ENCODE data around the gene LUZP1. TPM values are rescaled to one million over a fixed set of nuclear protein-coding genes. Genes with fewer than 3 reads are reported as not detected.

Gene LUZP1
- total and polyA plus RNA-seq, 2 experiments from 2014 or later = 45.7 to 152 TPM

DNA sequence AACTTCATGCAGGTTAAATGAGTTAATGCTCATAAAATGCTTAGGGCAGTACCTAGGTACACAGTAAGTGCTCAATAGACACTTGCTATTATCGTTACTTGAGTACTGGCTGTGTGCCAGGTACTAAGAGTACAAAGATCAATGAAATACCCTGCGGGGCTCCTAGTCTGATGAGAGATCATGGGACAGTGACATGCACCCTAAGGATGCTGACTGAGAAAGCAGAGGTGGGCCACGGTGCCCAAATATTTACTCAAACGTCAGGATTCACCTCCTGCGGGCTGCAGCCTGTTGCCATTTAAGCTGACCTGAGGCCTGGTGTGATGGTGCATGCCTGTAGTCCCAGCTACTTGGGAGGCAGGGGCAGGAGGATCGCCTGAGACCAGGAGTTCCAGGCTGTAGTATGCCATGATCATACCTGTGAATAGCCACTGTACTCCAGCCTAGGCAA, 19.8 kb upstream of the LUZP1 start:
- no peak overlapping the region for H3K27ac ChIP-seq (ENCODE audit: low read depth)
- H2AFZ ChIP-seq = no peak overlapping the region
- H4K20me1 ChIP-seq (replicated peaks; ENCODE audit: insufficient read depth) = no peaks in the 10 kb centered on the region
- no peak for DNase-seq (ENCODE audit: low spot score)
- H3K4me1 Mint-ChIP-seq = no peaks in the 10 kb centered on the region; the same call in 2 of the 3 replicates
- H3F3A ChIP-seq (replicated peaks; ENCODE audit: low read depth) = no peaks in the 10 kb centered on the region
- peaks cover 6% of the 10 kb centered on the region; the same call in 1 of the 3 replicates for H3K36me3 Mint-ChIP-seq (ENCODE audit: low read depth)
- no peak overlapping the region for H3K4me3 Mint-ChIP-seq
- H3K9me2 ChIP-seq (ENCODE audit: insufficient read depth) = no peaks in the 10 kb centered on the region
- H3K36me3 ChIP-seq (ENCODE audit: insufficient read depth) = no peaks in the 10 kb centered on the region
- ATAC-seq = no peak
- H3K4me2 ChIP-seq = no peak overlapping the region
- H3K27me3 ChIP-seq (ENCODE audit: insufficient read depth) = no peaks in the 10 kb centered on the region
- H3K4me1 ChIP-seq (ENCODE audit: insufficient read depth) = no peaks in the 10 kb centered on the region
- TF ChIP-seq, protein P1, sequence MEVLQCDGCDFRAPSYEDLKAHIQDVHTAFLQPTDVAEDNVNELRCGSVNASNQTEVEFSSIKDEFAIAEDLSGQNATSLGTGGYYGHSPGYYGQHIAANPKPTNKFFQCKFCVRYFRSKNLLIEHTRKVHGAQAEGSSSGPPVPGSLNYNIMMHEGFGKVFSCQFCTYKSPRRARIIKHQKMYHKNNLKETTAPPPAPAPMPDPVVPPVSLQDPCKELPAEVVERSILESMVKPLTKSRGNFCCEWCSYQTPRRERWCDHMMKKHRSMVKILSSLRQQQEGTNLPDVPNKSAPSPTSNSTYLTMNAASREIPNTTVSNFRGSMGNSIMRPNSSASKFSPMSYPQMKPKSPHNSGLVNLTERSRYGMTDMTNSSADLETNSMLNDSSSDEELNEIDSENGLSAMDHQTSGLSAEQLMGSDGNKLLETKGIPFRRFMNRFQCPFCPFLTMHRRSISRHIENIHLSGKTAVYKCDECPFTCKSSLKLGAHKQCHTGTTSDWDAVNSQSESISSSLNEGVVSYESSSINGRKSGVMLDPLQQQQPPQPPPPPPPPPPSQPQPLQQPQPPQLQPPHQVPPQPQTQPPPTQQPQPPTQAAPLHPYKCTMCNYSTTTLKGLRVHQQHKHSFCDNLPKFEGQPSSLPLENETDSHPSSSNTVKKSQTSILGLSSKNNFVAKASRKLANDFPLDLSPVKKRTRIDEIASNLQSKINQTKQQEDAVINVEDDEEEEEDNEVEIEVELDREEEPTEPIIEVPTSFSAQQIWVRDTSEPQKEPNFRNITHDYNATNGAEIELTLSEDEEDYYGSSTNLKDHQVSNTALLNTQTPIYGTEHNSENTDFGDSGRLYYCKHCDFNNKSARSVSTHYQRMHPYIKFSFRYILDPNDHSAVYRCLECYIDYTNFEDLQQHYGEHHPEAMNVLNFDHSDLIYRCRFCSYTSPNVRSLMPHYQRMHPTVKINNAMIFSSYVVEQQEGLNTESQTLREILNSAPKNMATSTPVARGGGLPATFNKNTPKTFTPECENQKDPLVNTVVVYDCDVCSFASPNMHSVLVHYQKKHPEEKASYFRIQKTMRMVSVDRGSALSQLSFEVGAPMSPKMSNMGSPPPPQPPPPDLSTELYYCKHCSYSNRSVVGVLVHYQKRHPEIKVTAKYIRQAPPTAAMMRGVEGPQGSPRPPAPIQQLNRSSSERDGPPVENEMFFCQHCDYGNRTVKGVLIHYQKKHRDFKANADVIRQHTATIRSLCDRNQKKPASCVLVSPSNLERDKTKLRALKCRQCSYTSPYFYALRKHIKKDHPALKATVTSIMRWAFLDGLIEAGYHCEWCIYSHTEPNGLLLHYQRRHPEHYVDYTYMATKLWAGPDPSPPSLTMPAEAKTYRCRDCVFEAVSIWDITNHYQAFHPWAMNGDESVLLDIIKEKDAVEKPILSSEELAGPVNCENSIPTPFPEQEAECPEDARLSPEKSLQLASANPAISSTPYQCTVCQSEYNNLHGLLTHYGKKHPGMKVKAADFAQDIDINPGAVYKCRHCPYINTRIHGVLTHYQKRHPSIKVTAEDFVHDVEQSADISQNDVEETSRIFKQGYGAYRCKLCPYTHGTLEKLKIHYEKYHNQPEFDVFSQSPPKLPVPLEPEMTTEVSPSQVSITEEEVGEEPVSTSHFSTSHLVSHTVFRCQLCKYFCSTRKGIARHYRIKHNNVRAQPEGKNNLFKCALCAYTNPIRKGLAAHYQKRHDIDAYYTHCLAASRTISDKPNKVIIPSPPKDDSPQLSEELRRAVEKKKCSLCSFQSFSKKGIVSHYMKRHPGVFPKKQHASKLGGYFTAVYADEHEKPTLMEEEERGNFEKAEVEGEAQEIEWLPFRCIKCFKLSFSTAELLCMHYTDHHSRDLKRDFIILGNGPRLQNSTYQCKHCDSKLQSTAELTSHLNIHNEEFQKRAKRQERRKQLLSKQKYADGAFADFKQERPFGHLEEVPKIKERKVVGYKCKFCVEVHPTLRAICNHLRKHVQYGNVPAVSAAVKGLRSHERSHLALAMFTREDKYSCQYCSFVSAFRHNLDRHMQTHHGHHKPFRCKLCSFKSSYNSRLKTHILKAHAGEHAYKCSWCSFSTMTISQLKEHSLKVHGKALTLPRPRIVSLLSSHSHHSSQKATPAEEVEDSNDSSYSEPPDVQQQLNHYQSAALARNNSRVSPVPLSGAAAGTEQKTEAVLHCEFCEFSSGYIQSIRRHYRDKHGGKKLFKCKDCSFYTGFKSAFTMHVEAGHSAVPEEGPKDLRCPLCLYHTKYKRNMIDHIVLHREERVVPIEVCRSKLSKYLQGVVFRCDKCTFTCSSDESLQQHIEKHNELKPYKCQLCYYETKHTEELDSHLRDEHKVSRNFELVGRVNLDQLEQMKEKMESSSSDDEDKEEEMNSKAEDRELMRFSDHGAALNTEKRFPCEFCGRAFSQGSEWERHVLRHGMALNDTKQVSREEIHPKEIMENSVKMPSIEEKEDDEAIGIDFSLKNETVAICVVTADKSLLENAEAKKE (CRISPR knock-in tag; IDR thresholded peaks at IDR 0.05) = no peak
- TF ChIP-seq EZH2 (IDR thresholded peaks at IDR 0.05; ENCODE audit: low read depth, unreplicated experiment) (no peak), ETS1 (IDR thresholded peaks at IDR 0.05) (no peak), STAT1 (IDR thresholded peaks at IDR 0.05; ENCODE audit: unreplicated experiment) (no peak), ZNF331 (CRISPR knock-in tag; IDR thresholded peaks at IDR 0.05; ENCODE audit: low read depth) (no peak), CREB1 (CRISPR knock-in tag; IDR thresholded peaks at IDR 0.05; ENCODE audit: low read depth) (no peak), ZNF114 (CRISPR knock-in tag; IDR thresholded peaks at IDR 0.05) (no peak), POLR2AphosphoS5 (IDR thresholded peaks at IDR 0.05; ENCODE audit: low read depth) (no peak)
- H3K9me3 Mint-ChIP-seq = no peaks in the 10 kb centered on the region; the same call in 2 of the 3 replicates
- peaks cover 7% of the 10 kb centered on the region for H3K27me3 Mint-ChIP-seq (ENCODE audit: insufficient read depth, low read depth, poor library complexity)
- H3K4me3 ChIP-seq = no peak overlapping the region
- no peaks in the 10 kb centered on the region for H3K79me2 ChIP-seq (replicated peaks; ENCODE audit: insufficient read depth)
- H3K27ac Mint-ChIP-seq = no peak overlapping the region

Data from GM23338 (cell line).